Measurements from ENCODE around the gene PHC1. TPM values are rescaled to one million over a fixed set of nuclear protein-coding genes. Genes with fewer than 3 reads are reported as not detected.

PHC1 gene
- total RNA-seq, 1 donor: 27.1 TPM

GRCh38 chr12:8941691-8942478 lies 27.6 kb downstream of the PHC1 start:
- no peak overlapping the region for H3K4me3 ChIP-seq (ENCODE audit: insufficient read depth, low read length)
- DNase-seq (ENCODE audit: insufficient read length, low spot score, missing footprints): no peak
- H4K20me1 ChIP-seq (ENCODE audit: insufficient read depth, low read length): peaks cover 10% of the 10 kb centered on the region
- no peaks in the 10 kb centered on the region for H3K9me3 ChIP-seq (ENCODE audit: low read depth, low read length)
- H3K27me3 ChIP-seq (ENCODE audit: insufficient read depth, low read length): no peaks in the 10 kb centered on the region
- no peak overlapping the region for H3K27ac ChIP-seq (ENCODE audit: low read depth, low read length)
- no peak overlapping the region for H3K4me2 ChIP-seq (ENCODE audit: insufficient read depth, low read length)
- peaks cover 29% of the 10 kb centered on the region for H3K79me2 ChIP-seq (ENCODE audit: insufficient read depth, low read length)
- H2AFZ ChIP-seq (ENCODE audit: low read length): no peak overlapping the region
- TF ChIP-seq CTCF (IDR thresholded peaks at IDR 0.05; ENCODE audit: extremely low read depth, low read depth, low read length): no peak
- no peaks in the 10 kb centered on the region for H3K4me1 ChIP-seq (ENCODE audit: insufficient read depth, low read length)
- peaks cover 48% of the 10 kb centered on the region for H3K36me3 ChIP-seq (ENCODE audit: insufficient read depth, low read length)

- no peak for DNase-seq (ENCODE audit: insufficient read length, low spot score, missing footprints)
- Histone ChIP-seq H3K9me3 (ENCODE audit: low read depth, low read length) (no peaks in the 10 kb centered on the region), H2AFZ (ENCODE audit: low read length) (no peak overlapping the region), H3K27ac (ENCODE audit: low read depth, low read length) (no peak overlapping the region), H3K27me3 (ENCODE audit: insufficient read depth, low read length) (no peaks in the 10 kb centered on the region), H4K20me1 (ENCODE audit: insufficient read depth, low read length) (peaks cover 21% of the 10 kb centered on the region), H3K4me1 (ENCODE audit: insufficient read depth, low read length) (peaks cover 15% of the 10 kb centered on the region), H3K79me2 (ENCODE audit: insufficient read depth, low read length) (peaks cover 47% of the 10 kb centered on the region), H3K4me2 (ENCODE audit: insufficient read depth, low read length) (no peak overlapping the region), H3K36me3 (ENCODE audit: insufficient read depth, low read length) (peaks cover 45% of the 10 kb centered on the region), H3K4me3 (ENCODE audit: insufficient read depth, low read length) (no peak overlapping the region)
- no peak for TF ChIP-seq CTCF (IDR thresholded peaks at IDR 0.05; ENCODE audit: extremely low read depth, low read depth, low read length)
These were observed 29.4 kb downstream of the PHC1 start for GRCh38 chr12:8943565-8944186.

GRCh38 chr12:8946733-8947132 lies 32.4 kb downstream of the PHC1 start:
- H2AFZ ChIP-seq (ENCODE audit: low read length): no peak overlapping the region
- H3K36me3 ChIP-seq (ENCODE audit: insufficient read depth, low read length): peaks cover 37% of the 10 kb centered on the region
- H3K9me3 ChIP-seq (ENCODE audit: low read depth, low read length): no peaks in the 10 kb centered on the region
- TF ChIP-seq CTCF (IDR thresholded peaks at IDR 0.05; ENCODE audit: extremely low read depth, low read depth, low read length): no peak
- H4K20me1 ChIP-seq (ENCODE audit: insufficient read depth, low read length): peaks cover 21% of the 10 kb centered on the region
- H3K27me3 ChIP-seq (ENCODE audit: insufficient read depth, low read length): no peaks in the 10 kb centered on the region
- no peak overlapping the region for H3K4me2 ChIP-seq (ENCODE audit: insufficient read depth, low read length)
- H3K4me3 ChIP-seq (ENCODE audit: insufficient read depth, low read length): no peak overlapping the region
- no peak overlapping the region for H3K27ac ChIP-seq (ENCODE audit: low read depth, low read length)
- peaks cover 24% of the 10 kb centered on the region for H3K4me1 ChIP-seq (ENCODE audit: insufficient read depth, low read length)
- peaks cover 54% of the 10 kb centered on the region for H3K79me2 ChIP-seq (ENCODE audit: insufficient read depth, low read length)
- DNase-seq (ENCODE audit: insufficient read length, low spot score, missing footprints): no peak

- H3K36me3 ChIP-seq (ENCODE audit: insufficient read depth, low read length): peaks cover 29% of the 10 kb centered on the region
- no peak for DNase-seq (ENCODE audit: insufficient read length, low spot score, missing footprints)
- peak overlapping the region; percentile 91 for H3K4me2 ChIP-seq (ENCODE audit: insufficient read depth, low read length)
- no peaks in the 10 kb centered on the region for H3K9me3 ChIP-seq (ENCODE audit: low read depth, low read length)
- H3K4me3 ChIP-seq (ENCODE audit: insufficient read depth, low read length): no peak overlapping the region
- TF ChIP-seq CTCF (IDR thresholded peaks at IDR 0.05; ENCODE audit: extremely low read depth, low read depth, low read length): no peak
- H4K20me1 ChIP-seq (ENCODE audit: insufficient read depth, low read length): peaks cover 21% of the 10 kb centered on the region
- no peaks in the 10 kb centered on the region for H3K27me3 ChIP-seq (ENCODE audit: insufficient read depth, low read length)
- peaks cover 54% of the 10 kb centered on the region for H3K79me2 ChIP-seq (ENCODE audit: insufficient read depth, low read length)
- no peak overlapping the region for H2AFZ ChIP-seq (ENCODE audit: low read length)
- H3K4me1 ChIP-seq (ENCODE audit: insufficient read depth, low read length): peaks cover 24% of the 10 kb centered on the region
- no peak overlapping the region for H3K27ac ChIP-seq (ENCODE audit: low read depth, low read length)
These were observed 33.4 kb downstream of the PHC1 start for GRCh38 chr12:8947737-8948136.

All from osteoblast (primary cell).